Nephron progenitor cell (in vitro differentiated cells): ENCODE data around the gene CACNB4.

ENCODE experiments used
- DNase-seq: peaks from one replicate; pipeline ENCODE4 v3.0.0; 2021
- H3K27ac Mint-ChIP-seq: 2 replicates; pipeline ENCODE4 v1.8.0; 2021; ENCODE audit warnings: mild to moderate bottlenecking, moderate library complexity, mixed read lengths
- H3K27me3 Mint-ChIP-seq: 2 replicates; pipeline ENCODE4 v1.8.0; 2021; ENCODE audit warnings: mild to moderate bottlenecking, low read depth, mixed read lengths; ENCODE audit not compliant: poor library complexity
- H3K36me3 Mint-ChIP-seq: 2 replicates; pipeline ENCODE4 v1.8.0; 2021; ENCODE audit warnings: low read depth, mixed read lengths
- H3K4me1 Mint-ChIP-seq: 2 replicates; pipeline ENCODE4 v1.8.0; 2021; ENCODE audit warnings: mixed read lengths
- H3K4me3 Mint-ChIP-seq: 2 replicates; pipeline ENCODE4 v1.8.0; 2021; ENCODE audit warnings: mild to moderate bottlenecking, moderate library complexity, mixed read lengths
- H3K9me3 Mint-ChIP-seq: 2 replicates; pipeline ENCODE4 v1.8.0; 2021; ENCODE audit warnings: mild to moderate bottlenecking, moderate library complexity, mixed read lengths
- TF ChIP-seq, protein P1 (sequence below): fragments of 200-600 bp; sonication (generic); IDR thresholded peaks from 2 replicates; pipeline ENCODE4 v1.5.0; 2021; ENCODE audit warnings: antibody characterized with exemption

CACNB4 gene

DNA sequence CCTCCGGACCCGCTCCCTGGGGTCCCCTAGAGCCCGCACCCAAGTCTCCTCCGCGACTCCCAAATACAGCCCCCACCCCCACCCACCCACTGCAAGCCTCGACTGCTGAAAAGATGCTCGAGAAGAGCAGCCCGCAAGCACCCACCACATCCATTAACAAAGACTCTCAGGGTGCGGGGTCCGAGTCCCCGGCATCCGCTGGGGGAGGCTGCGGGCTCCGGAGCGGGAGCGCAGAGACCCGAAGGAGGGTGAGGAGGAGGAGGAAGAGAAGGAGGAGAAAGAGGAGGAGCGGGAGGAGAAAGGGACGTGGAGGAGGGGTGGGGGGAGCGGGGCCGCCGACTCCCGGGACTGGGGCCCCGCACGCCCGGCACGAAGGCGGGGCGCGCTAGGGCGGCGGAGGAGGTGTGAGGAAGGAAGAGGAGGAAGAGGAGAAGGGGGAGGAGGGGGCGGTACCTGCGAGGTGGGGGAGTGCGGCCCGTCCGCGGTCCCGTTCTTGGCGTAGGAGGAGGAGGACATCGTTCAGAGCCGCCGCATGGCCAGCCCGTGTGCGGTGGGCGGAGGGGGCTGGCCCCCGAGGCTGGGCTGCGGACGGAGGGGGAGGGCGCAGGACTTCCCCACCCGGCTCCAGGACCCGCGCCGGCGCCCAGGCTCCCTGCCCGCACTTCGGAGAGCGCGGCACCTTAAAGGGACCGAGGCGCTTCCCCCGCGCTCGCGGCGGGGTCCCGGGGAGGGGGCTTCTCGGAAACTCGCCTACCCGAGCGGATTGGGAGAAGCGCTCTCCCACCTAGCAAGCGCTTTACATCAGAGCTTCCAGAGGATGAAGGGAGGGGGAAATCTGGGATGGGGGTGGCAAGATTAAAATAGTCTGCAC lies at the start of gene CACNB4:
Gene CACNB4, minus strand, starts transcription at position 549 of the 871 bp plus-strand sequence.
- TF ChIP-seq, protein P1, sequence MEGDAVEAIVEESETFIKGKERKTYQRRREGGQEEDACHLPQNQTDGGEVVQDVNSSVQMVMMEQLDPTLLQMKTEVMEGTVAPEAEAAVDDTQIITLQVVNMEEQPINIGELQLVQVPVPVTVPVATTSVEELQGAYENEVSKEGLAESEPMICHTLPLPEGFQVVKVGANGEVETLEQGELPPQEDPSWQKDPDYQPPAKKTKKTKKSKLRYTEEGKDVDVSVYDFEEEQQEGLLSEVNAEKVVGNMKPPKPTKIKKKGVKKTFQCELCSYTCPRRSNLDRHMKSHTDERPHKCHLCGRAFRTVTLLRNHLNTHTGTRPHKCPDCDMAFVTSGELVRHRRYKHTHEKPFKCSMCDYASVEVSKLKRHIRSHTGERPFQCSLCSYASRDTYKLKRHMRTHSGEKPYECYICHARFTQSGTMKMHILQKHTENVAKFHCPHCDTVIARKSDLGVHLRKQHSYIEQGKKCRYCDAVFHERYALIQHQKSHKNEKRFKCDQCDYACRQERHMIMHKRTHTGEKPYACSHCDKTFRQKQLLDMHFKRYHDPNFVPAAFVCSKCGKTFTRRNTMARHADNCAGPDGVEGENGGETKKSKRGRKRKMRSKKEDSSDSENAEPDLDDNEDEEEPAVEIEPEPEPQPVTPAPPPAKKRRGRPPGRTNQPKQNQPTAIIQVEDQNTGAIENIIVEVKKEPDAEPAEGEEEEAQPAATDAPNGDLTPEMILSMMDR, result no peak
- Mint-ChIP-seq H3K4me3 (peak within 1 kb of the TSS; percentile 93), H3K4me1 (peaks cover 23% of the 10 kb centered on the region), H3K27me3 (peaks cover 86% of the 10 kb centered on the region), H3K9me3 (no peaks in the 10 kb centered on the region), H3K27ac (no peak within 1 kb of the TSS), H3K36me3 (no peaks in the 10 kb centered on the region)
- peak; percentile 65 for DNase-seq

DNA sequence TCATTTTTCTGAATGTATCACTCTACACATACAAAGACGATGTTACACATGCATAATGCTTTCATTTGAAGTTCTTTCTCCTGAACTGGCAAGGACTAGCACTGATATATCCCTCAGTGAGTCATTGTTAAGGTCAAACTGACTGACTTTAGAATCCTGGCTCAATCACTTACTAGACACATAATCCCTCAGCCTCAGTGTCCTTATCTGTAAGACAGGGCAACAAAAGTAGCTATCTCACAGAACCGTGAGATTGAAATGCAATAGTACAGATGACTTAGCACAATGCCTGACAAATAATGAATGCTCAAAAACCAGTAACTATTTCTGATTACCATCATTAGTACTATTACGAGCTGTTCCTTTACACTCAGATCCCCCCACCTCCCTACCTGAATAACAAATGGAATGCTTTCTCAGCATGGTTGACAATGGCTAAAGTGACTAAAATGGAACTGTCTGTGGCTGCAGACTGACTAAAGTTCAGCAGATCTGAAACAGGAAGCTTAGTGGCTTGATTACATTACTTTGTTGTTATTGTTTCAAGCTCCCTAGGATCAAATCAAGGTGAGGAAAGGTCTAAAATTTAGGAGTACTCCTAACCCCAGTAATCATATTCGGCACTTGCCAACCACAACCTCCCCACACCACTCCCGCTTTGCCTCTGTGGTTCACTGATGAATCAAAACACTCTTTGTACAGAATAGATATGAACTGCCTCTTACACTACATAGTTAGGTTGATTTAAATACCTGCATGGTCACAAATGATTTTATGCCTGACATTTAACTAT lies 35.8 kb upstream of the CACNB4 start:
- peaks cover 37% of the 10 kb centered on the region for H3K36me3 Mint-ChIP-seq
- H3K4me1 Mint-ChIP-seq, result no peaks in the 10 kb centered on the region
- no peak overlapping the region for H3K4me3 Mint-ChIP-seq
- DNase-seq, result no peak
- H3K27ac Mint-ChIP-seq, result peak overlapping the region; percentile 11
- H3K9me3 Mint-ChIP-seq, result no peaks in the 10 kb centered on the region
- TF ChIP-seq, protein P1, result no peak
- no peaks in the 10 kb centered on the region for H3K27me3 Mint-ChIP-seq

DNA sequence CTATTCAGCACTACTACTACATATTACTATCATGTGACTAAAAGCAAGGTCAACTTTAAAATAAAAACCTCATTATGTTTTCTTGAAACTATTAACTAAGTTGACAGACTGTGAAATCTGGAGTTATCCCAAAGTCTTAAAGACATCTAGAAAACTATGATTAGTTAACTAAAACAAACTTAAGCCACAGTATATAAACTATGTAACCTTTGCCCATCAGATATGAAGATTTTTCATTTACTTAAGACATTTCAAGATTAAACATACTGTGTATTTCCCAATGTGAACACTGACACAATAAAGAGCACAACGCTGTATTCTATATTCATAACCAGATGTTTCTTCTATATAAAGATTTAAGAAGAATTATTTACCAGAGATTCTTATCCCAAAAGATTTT lies 33.5 kb upstream of the CACNB4 start:
- DNase-seq, result no peak
- Mint-ChIP-seq H3K27me3 (no peaks in the 10 kb centered on the region), H3K27ac (no peak overlapping the region), H3K9me3 (no peaks in the 10 kb centered on the region), H3K4me1 (peaks cover 6% of the 10 kb centered on the region), H3K4me3 (no peak overlapping the region), H3K36me3 (peaks cover 35% of the 10 kb centered on the region)
- TF ChIP-seq, protein P1, result no peak

DNA sequence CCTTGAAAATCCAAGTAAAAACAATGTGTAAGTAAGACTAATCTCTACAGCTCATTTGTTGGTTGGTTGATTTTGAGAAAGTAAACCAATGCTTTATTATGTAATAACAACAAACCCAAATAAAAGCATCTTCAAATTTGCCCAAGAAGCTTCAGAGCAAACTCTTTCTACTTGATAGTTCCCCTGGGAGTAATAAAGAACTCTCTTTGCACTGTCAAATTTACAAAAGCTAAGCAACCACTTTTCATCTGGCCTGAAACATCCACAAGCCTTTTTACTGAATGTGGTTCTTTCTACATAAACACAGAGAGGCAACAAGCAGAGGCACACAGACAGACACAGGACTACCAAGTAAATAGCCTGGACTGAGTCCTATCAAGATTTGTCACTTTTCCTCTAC lies 28.8 kb upstream of the CACNB4 start:
- Mint-ChIP-seq H3K9me3 (no peaks in the 10 kb centered on the region), H3K4me1 (peaks cover 6% of the 10 kb centered on the region), H3K27me3 (no peaks in the 10 kb centered on the region), H3K4me3 (no peak overlapping the region), H3K36me3 (peaks cover 31% of the 10 kb centered on the region), H3K27ac (peak overlapping the region; percentile 91)
- DNase-seq, result no peak
- TF ChIP-seq, protein P1, result no peak

DNA sequence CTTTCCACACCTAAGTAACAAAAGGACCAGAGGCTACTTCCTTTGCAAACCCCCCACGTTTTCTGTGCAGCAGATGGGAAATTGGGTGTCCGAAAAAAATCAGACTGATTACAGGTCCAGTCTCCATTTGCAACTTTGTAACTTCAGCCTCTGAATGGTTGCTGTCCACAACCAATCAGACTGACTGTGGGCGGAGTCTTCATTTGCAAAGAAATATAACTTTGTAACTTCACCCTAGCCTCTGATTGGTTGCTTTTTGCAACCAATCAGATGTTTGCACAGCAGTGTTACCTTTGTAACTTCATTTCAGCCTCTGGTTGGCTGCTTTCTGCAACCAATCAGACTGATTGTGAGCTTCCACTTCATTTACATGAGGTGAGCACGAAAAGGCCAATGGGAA lies 27.8 kb upstream of the CACNB4 start:
- no peak overlapping the region for H3K4me3 Mint-ChIP-seq
- no peaks in the 10 kb centered on the region for H3K9me3 Mint-ChIP-seq
- no peaks in the 10 kb centered on the region for H3K27me3 Mint-ChIP-seq
- peaks cover 6% of the 10 kb centered on the region for H3K4me1 Mint-ChIP-seq
- no peak for DNase-seq
- TF ChIP-seq, protein P1, result no peak
- H3K36me3 Mint-ChIP-seq, result peaks cover 26% of the 10 kb centered on the region
- no peak overlapping the region for H3K27ac Mint-ChIP-seq
